ENCODE results near the gene STIMATE. TPM values are rescaled to one million over a fixed set of nuclear protein-coding genes. Genes with fewer than 3 reads are reported as not detected.

STIMATE gene
- total and polyA plus RNA-seq, 2 experiments from 2014 or later, result 11.2 to 23.6 TPM

DNA sequence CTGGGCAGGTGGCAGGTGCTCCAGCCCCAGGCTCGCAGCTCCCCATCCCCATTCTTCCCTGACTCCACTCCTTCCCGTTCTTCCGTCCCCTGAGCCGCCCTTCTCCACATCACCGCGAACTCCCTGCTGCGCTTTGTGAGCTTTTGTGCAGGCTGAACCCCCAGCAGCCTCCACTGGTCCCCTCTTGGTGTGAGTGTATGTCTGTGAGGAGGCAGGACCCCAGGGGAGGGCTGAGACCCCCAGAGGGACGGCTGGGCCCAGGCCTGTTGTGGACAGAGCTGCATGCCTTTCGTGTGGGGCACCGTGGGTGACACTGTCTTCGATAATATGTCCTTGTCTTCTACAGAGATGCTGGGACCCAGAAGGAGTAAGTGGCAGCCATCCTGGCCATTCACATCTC is 110.1 kb downstream of the STIMATE start:
- Mint-ChIP-seq H3K4me3 (no peak overlapping the region), H3K4me1 (peaks cover 6% of the 10 kb centered on the region), H3K9me3 (no peaks in the 10 kb centered on the region), H3K27me3 (ENCODE audit: insufficient read depth, low read depth, poor library complexity) (peaks cover 26% of the 10 kb centered on the region), H3K27ac (no peak overlapping the region), H3K36me3 (ENCODE audit: low read depth) (no peaks in the 10 kb centered on the region; the same call in 2 of the 3 replicates)
- no peaks in the 10 kb centered on the region for H3K36me3 ChIP-seq (ENCODE audit: insufficient read depth)
- ATAC-seq (no peak), DNase-seq (ENCODE audit: low spot score) (no peak)
- no peak overlapping the region for H3K27ac ChIP-seq (ENCODE audit: low read depth)
- H3K79me2 ChIP-seq (replicated peaks; ENCODE audit: insufficient read depth), result no peaks in the 10 kb centered on the region
- H3K4me3 ChIP-seq, result no peak overlapping the region
- H3K27me3 ChIP-seq (ENCODE audit: insufficient read depth), result no peaks in the 10 kb centered on the region
- no peak overlapping the region for H2AFZ ChIP-seq
- H4K20me1 ChIP-seq (replicated peaks; ENCODE audit: insufficient read depth), result no peaks in the 10 kb centered on the region
- H3K9me2 ChIP-seq (ENCODE audit: insufficient read depth), result peaks cover 6% of the 10 kb centered on the region; the same call in 1 of the 2 replicates
- TF ChIP-seq, protein P1, sequence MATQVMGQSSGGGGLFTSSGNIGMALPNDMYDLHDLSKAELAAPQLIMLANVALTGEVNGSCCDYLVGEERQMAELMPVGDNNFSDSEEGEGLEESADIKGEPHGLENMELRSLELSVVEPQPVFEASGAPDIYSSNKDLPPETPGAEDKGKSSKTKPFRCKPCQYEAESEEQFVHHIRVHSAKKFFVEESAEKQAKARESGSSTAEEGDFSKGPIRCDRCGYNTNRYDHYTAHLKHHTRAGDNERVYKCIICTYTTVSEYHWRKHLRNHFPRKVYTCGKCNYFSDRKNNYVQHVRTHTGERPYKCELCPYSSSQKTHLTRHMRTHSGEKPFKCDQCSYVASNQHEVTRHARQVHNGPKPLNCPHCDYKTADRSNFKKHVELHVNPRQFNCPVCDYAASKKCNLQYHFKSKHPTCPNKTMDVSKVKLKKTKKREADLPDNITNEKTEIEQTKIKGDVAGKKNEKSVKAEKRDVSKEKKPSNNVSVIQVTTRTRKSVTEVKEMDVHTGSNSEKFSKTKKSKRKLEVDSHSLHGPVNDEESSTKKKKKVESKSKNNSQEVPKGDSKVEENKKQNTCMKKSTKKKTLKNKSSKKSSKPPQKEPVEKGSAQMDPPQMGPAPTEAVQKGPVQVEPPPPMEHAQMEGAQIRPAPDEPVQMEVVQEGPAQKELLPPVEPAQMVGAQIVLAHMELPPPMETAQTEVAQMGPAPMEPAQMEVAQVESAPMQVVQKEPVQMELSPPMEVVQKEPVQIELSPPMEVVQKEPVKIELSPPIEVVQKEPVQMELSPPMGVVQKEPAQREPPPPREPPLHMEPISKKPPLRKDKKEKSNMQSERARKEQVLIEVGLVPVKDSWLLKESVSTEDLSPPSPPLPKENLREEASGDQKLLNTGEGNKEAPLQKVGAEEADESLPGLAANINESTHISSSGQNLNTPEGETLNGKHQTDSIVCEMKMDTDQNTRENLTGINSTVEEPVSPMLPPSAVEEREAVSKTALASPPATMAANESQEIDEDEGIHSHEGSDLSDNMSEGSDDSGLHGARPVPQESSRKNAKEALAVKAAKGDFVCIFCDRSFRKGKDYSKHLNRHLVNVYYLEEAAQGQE (IDR thresholded peaks at IDR 0.05; ENCODE audit: unreplicated experiment), result no peak
- no peak for TF ChIP-seq STAT1 (IDR thresholded peaks at IDR 0.05; ENCODE audit: unreplicated experiment)
- no peak for TF ChIP-seq ZNF331 (CRISPR knock-in tag; IDR thresholded peaks at IDR 0.05; ENCODE audit: low read depth)
- no peak for TF ChIP-seq CREB1 (CRISPR knock-in tag; IDR thresholded peaks at IDR 0.05; ENCODE audit: low read depth)
- no peak for TF ChIP-seq NANOG (IDR thresholded peaks at IDR 0.05; ENCODE audit: borderline replicate concordance)
- no peak for TF ChIP-seq ZNF114 (CRISPR knock-in tag; IDR thresholded peaks at IDR 0.05)
- TF ChIP-seq EZH2phosphoT487 (IDR thresholded peaks at IDR 0.05; ENCODE audit: unreplicated experiment), result no peak
- TF ChIP-seq JUNB (IDR thresholded peaks at IDR 0.05; ENCODE audit: unreplicated experiment), result no peak
- no peak for TF ChIP-seq EZH2 (IDR thresholded peaks at IDR 0.05; ENCODE audit: low read depth, unreplicated experiment)
- TF ChIP-seq, protein P2, sequence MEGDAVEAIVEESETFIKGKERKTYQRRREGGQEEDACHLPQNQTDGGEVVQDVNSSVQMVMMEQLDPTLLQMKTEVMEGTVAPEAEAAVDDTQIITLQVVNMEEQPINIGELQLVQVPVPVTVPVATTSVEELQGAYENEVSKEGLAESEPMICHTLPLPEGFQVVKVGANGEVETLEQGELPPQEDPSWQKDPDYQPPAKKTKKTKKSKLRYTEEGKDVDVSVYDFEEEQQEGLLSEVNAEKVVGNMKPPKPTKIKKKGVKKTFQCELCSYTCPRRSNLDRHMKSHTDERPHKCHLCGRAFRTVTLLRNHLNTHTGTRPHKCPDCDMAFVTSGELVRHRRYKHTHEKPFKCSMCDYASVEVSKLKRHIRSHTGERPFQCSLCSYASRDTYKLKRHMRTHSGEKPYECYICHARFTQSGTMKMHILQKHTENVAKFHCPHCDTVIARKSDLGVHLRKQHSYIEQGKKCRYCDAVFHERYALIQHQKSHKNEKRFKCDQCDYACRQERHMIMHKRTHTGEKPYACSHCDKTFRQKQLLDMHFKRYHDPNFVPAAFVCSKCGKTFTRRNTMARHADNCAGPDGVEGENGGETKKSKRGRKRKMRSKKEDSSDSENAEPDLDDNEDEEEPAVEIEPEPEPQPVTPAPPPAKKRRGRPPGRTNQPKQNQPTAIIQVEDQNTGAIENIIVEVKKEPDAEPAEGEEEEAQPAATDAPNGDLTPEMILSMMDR (conservative IDR thresholded peaks at IDR 0.05; ENCODE audit: low read depth in 2 of 2), result no peak
- TF ChIP-seq, protein P3, sequence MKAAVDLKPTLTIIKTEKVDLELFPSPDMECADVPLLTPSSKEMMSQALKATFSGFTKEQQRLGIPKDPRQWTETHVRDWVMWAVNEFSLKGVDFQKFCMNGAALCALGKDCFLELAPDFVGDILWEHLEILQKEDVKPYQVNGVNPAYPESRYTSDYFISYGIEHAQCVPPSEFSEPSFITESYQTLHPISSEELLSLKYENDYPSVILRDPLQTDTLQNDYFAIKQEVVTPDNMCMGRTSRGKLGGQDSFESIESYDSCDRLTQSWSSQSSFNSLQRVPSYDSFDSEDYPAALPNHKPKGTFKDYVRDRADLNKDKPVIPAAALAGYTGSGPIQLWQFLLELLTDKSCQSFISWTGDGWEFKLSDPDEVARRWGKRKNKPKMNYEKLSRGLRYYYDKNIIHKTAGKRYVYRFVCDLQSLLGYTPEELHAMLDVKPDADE (IDR thresholded peaks at IDR 0.05), result no peak
- TF ChIP-seq, protein P4, sequence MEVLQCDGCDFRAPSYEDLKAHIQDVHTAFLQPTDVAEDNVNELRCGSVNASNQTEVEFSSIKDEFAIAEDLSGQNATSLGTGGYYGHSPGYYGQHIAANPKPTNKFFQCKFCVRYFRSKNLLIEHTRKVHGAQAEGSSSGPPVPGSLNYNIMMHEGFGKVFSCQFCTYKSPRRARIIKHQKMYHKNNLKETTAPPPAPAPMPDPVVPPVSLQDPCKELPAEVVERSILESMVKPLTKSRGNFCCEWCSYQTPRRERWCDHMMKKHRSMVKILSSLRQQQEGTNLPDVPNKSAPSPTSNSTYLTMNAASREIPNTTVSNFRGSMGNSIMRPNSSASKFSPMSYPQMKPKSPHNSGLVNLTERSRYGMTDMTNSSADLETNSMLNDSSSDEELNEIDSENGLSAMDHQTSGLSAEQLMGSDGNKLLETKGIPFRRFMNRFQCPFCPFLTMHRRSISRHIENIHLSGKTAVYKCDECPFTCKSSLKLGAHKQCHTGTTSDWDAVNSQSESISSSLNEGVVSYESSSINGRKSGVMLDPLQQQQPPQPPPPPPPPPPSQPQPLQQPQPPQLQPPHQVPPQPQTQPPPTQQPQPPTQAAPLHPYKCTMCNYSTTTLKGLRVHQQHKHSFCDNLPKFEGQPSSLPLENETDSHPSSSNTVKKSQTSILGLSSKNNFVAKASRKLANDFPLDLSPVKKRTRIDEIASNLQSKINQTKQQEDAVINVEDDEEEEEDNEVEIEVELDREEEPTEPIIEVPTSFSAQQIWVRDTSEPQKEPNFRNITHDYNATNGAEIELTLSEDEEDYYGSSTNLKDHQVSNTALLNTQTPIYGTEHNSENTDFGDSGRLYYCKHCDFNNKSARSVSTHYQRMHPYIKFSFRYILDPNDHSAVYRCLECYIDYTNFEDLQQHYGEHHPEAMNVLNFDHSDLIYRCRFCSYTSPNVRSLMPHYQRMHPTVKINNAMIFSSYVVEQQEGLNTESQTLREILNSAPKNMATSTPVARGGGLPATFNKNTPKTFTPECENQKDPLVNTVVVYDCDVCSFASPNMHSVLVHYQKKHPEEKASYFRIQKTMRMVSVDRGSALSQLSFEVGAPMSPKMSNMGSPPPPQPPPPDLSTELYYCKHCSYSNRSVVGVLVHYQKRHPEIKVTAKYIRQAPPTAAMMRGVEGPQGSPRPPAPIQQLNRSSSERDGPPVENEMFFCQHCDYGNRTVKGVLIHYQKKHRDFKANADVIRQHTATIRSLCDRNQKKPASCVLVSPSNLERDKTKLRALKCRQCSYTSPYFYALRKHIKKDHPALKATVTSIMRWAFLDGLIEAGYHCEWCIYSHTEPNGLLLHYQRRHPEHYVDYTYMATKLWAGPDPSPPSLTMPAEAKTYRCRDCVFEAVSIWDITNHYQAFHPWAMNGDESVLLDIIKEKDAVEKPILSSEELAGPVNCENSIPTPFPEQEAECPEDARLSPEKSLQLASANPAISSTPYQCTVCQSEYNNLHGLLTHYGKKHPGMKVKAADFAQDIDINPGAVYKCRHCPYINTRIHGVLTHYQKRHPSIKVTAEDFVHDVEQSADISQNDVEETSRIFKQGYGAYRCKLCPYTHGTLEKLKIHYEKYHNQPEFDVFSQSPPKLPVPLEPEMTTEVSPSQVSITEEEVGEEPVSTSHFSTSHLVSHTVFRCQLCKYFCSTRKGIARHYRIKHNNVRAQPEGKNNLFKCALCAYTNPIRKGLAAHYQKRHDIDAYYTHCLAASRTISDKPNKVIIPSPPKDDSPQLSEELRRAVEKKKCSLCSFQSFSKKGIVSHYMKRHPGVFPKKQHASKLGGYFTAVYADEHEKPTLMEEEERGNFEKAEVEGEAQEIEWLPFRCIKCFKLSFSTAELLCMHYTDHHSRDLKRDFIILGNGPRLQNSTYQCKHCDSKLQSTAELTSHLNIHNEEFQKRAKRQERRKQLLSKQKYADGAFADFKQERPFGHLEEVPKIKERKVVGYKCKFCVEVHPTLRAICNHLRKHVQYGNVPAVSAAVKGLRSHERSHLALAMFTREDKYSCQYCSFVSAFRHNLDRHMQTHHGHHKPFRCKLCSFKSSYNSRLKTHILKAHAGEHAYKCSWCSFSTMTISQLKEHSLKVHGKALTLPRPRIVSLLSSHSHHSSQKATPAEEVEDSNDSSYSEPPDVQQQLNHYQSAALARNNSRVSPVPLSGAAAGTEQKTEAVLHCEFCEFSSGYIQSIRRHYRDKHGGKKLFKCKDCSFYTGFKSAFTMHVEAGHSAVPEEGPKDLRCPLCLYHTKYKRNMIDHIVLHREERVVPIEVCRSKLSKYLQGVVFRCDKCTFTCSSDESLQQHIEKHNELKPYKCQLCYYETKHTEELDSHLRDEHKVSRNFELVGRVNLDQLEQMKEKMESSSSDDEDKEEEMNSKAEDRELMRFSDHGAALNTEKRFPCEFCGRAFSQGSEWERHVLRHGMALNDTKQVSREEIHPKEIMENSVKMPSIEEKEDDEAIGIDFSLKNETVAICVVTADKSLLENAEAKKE (CRISPR knock-in tag; IDR thresholded peaks at IDR 0.05), result no peak
- no peak for TF ChIP-seq POLR2AphosphoS5 (IDR thresholded peaks at IDR 0.05; ENCODE audit: low read depth)
- no peaks in the 10 kb centered on the region for H3K4me1 ChIP-seq (ENCODE audit: insufficient read depth)
- no peaks in the 10 kb centered on the region for H3F3A ChIP-seq (replicated peaks; ENCODE audit: low read depth)
- H3K4me2 ChIP-seq, result no peak overlapping the region

Measured in GM23338 (cell line).